ENCODE results near the gene SLC20A1.

Gene SLC20A1

GRCh38 chr2:112625474-112626114 is 20.1 kb upstream of the SLC20A1 start:
- DNase-seq = no peak

GRCh38 chr2:112626604-112627059 is 19.1 kb upstream of the SLC20A1 start:
- DNase-seq = peak; percentile 66

GRCh38 chr2:112627060-112628040 is 18.4 kb upstream of the SLC20A1 start:
- DNase-seq = no peak

GRCh38 chr2:112629224-112629623 is 16.5 kb upstream of the SLC20A1 start:
- no peak for DNase-seq

GRCh38 chr2:112629823-112630222 is 15.9 kb upstream of the SLC20A1 start:
- DNase-seq = no peak

GRCh38 chr2:112630268-112630667 is 15.5 kb upstream of the SLC20A1 start:
- no peak for DNase-seq

- no peak for DNase-seq
These were observed 12.0 kb upstream of the SLC20A1 start for GRCh38 chr2:112633708-112634107.

- DNase-seq = no peak
These were observed 11.4 kb upstream of the SLC20A1 start for GRCh38 chr2:112634153-112634873.

GRCh38 chr2:112634874-112635157 is 10.9 kb upstream of the SLC20A1 start:
- DNase-seq = no peak

- peak; percentile 24 for DNase-seq
These were observed 9.0 kb upstream of the SLC20A1 start for GRCh38 chr2:112636605-112637288.

GRCh38 chr2:112637289-112637660 is 8.5 kb upstream of the SLC20A1 start:
- DNase-seq = no peak

- DNase-seq = no peak
These were observed 5.8 kb upstream of the SLC20A1 start for GRCh38 chr2:112639936-112640335.

GRCh38 chr2:112640467-112640799 is 5.3 kb upstream of the SLC20A1 start:
- DNase-seq = no peak

- DNase-seq = no peak
These were observed 4.7 kb upstream of the SLC20A1 start for GRCh38 chr2:112640800-112641675.

- DNase-seq = no peak
These were observed 4.0 kb upstream of the SLC20A1 start for GRCh38 chr2:112641701-112642100.

- no peak for DNase-seq
These were observed 3.2 kb upstream of the SLC20A1 start for GRCh38 chr2:112642561-112642960.

GRCh38 chr2:112642966-112643365 is 2.8 kb upstream of the SLC20A1 start:
- DNase-seq = no peak

- DNase-seq = no peak
These were observed 2.3 kb upstream of the SLC20A1 start for GRCh38 chr2:112643488-112643887.

GRCh38 chr2:112644155-112644932 is 1.4 kb upstream of the SLC20A1 start:
- no peak for DNase-seq

- DNase-seq = no peak
These were observed 818 bp upstream of the SLC20A1 start for GRCh38 chr2:112644933-112645309.

- peak; percentile 62 for DNase-seq
These were observed 472 bp downstream of the SLC20A1 start for GRCh38 chr2:112646102-112646719.

All from activated naive CD4-positive, alpha-beta T cell treated with Interleukin-2 at 50 U/mL for 16 hours (primary cell).